Spleen (tissue), 11 donors: ENCODE measurements around the gene PDGFA. TPM values are rescaled to one million over a fixed set of nuclear protein-coding genes. Genes with fewer than 3 reads are reported as not detected.

Experiments
- DNase-seq: peaks from one replicate; pipeline ENCODE4 v3.0.0-alpha.2; 2020
- H3K27ac ChIP-seq, 8 donors: fragments of 200-600 bp; sonication (generic) in 7 of 8; 1 replicate in 4 of 8; 2 replicates in 4 of 8; pipeline versions ENCODE4 v1.5.0 to v1.8.0; 2016 to 2021; ENCODE audit warnings: inconsistent platforms in 4 of 8, mild to moderate bottlenecking in 4 of 8, moderate library complexity in 1 of 8
- H3K27me3 ChIP-seq, 7 donors: fragments of 200-600 bp; sonication (generic) in 6 of 7; replicated peaks in 1 of 7; 1 replicate in 4 of 7; 2 replicates in 3 of 7; pipeline versions ENCODE4 v1.5.0 to v1.8.0; 2016 to 2021; ENCODE audit warnings: inconsistent platforms in 3 of 7, mild to moderate bottlenecking in 1 of 7
- H3K36me3 ChIP-seq, 6 donors: fragments of 200-600 bp; sonication (generic) in 5 of 6; 1 replicate in 4 of 6; 2 replicates in 2 of 6; pipeline versions ENCODE4 v1.5.0 to v1.8.0; 2016 to 2021; ENCODE audit warnings: inconsistent platforms in 2 of 6
- H3K4me1 ChIP-seq, 6 donors: fragments of 200-600 bp; sonication (generic) in 5 of 6; 1 replicate in 3 of 6; 2 replicates in 3 of 6; pipeline versions ENCODE4 v1.5.0 to v1.8.0; 2016 to 2021; ENCODE audit warnings: inconsistent platforms in 3 of 6
- H3K4me3 ChIP-seq, 8 donors: fragments of 200-600 bp; sonication (generic) in 7 of 8; 1 replicate in 4 of 8; 2 replicates in 4 of 8; pipeline versions ENCODE4 v1.5.0 to v1.8.0; 2016 to 2021; ENCODE audit warnings: inconsistent platforms in 4 of 8, mild to moderate bottlenecking in 4 of 8, moderate library complexity in 2 of 8
- H3K9me3 ChIP-seq, 8 donors: fragments of 200-600 bp; sonication (generic) in 7 of 8; 1 replicate in 4 of 8; 2 replicates in 4 of 8; pipeline versions ENCODE4 v1.5.0 to v1.8.0; 2016 to 2021; ENCODE audit warnings: inconsistent platforms in 4 of 8
- CTCF ChIP-seq, 11 experiments: fragments of 200-600 bp in 7 of 11; fragments of 450-650 bp in 4 of 11; sonication (generic) in 4 of 11; IDR thresholded peaks in 8 of 11; conservative IDR thresholded peaks in 3 of 11; 1 replicate in 7 of 11; 2 replicates in 4 of 11; pipeline versions ENCODE4 v1.4.0 to v1.8.0; 2016 to 2021; ENCODE audit warnings: antibody characterized with exemption in 11 of 11, inconsistent platforms in 4 of 11, mild to moderate bottlenecking in 1 of 11
- POLR2A ChIP-seq, 3 donors: fragments of 450-650 bp; IDR thresholded peaks; one replicate each; pipeline ENCODE4 v1.5.1; 2017; ENCODE audit warnings: antibody characterized with exemption in 3 of 3, mild to moderate bottlenecking in 1 of 3
- POLR2AphosphoS5 ChIP-seq, 3 donors: sonication (generic); formaldehyde crosslinking; IDR thresholded peaks; one replicate each; pipeline ENCODE4 v1.5.1; 2017; ENCODE audit warnings: antibody characterized with exemption in 3 of 3
- WGBS, 5 donors: extraction: QIAGEN DNeasy Blood & Tissue Kit in 3 of 5; methylation state at CpG; one replicate each; pipeline versions ENCODE4 v1.1.5 to v1.1.7; 2013 to 2018; 5-methylcytosine and 5-hydroxymethylcytosine counted together
- intact Hi-C: fragments of 100-400 bp; cut with DNase I; formaldehyde crosslinking; loops from one replicate; pipeline ENCODE4 v1.15.0; 2023; ENCODE audit warnings: low total_unique reads
- polyA plus RNA-seq, 3 donors: library from polyadenylated mRNA; stranded (reverse); fragments of 200-250 nt; gene quantifications; one replicate each; pipeline ENCODE4 v1.2.1, GENCODE V29; 2013
- total RNA-seq, 7 donors: library from RNA; depleted of rRNA in 3 of 7; stranded (reverse); fragments of >200 nt in 3 of 7; fragmentation: NEBNext Ultra II Directional in 4 of 7; extraction: Animal tissue kit (Norgen Biotek cat#: 25700) in 4 of 7; gene quantifications; one replicate each; pipeline versions ENCODE4 v1.1.0 to v1.2.1, GENCODE V29; 2016 to 2021
- donor health status: healthy with polysubstance abuse.
- donor health status: DM: no; HTN: no; CAD: no; lungs with moderate emphysema.
- donor health status: DM: no; HTN: no; CAD: no.
- donor health status: Bipolar disorder and iron deficiency.
- donor health status: healthy.
- donor health status: DM: no; HTN: no; CAD: no.
- donor health status: DM: yes; HTN: yes; CAD: no.

PDGFA gene
- total and polyA plus RNA-seq, 10 donors = 6.1 to 49.5 (median 19.9) TPM

- Histone ChIP-seq H3K9me3 (no peaks in the 10 kb centered on the region), H3K27me3 (peaks cover 0 to 36% (median 0%) of the 10 kb centered on the region in 7 donors), H3K36me3 (no peaks in the 10 kb centered on the region), H3K4me1 (peaks cover 3 to 21% (median 11%) of the 10 kb centered on the region in 6 donors), H3K27ac (no peak overlapping the region), H3K4me3 (no peak overlapping the region)
- DNase-seq = peak; percentile 56
- 69 to 85% (median 70%) methylated on average over 12 to 14 of the region's 14 CpGs for WGBS, 5 donors
- TF ChIP-seq CTCF (IDR thresholded peaks at IDR 0.05 in 8 of 11, conservative IDR thresholded peaks at IDR 0.05 in 3 of 11) = no peak
- TF ChIP-seq POLR2A (IDR thresholded peaks at IDR 0.05) = no peak
- no peak for TF ChIP-seq POLR2AphosphoS5 (IDR thresholded peaks at IDR 0.05)
- intact Hi-C loops = no loop called here
Observed at GRCh38 chr7:480531-481218, 39.0 kb downstream of the PDGFA start.

- Histone ChIP-seq H3K27me3 (peaks cover 0 to 30% (median 0%) of the 10 kb centered on the region in 7 donors), H3K27ac (no peak overlapping the region), H3K36me3 (no peaks in the 10 kb centered on the region), H3K4me1 (peaks cover 3 to 15% (median 10%) of the 10 kb centered on the region in 6 donors), H3K4me3 (no peak overlapping the region), H3K9me3 (peaks cover 0 to 1% (median 0%) of the 10 kb centered on the region in 8 donors)
- 71 to 83% (median 74%) methylated on average over 13 to 15 of the region's 15 CpGs for WGBS, 5 donors
- TF ChIP-seq CTCF (IDR thresholded peaks at IDR 0.05 in 8 of 11, conservative IDR thresholded peaks at IDR 0.05 in 3 of 11) = no peak
- intact Hi-C loops = no loop called here
- DNase-seq = peak; percentile 56
Observed at GRCh38 chr7:479948-480499, 39.6 kb downstream of the PDGFA start.

GRCh38 chr7:479115-479947 is 40.3 kb downstream of the PDGFA start:
- peaks cover 0 to 23% (median 0%) of the 10 kb centered on the region in 7 donors for H3K27me3 ChIP-seq
- intact Hi-C loops = no loop called here
- no peak overlapping the region for H3K27ac ChIP-seq
- H3K36me3 ChIP-seq = no peaks in the 10 kb centered on the region
- TF ChIP-seq POLR2AphosphoS5 (IDR thresholded peaks at IDR 0.05) (no peak), CTCF (IDR thresholded peaks at IDR 0.05 in 8 of 11, conservative IDR thresholded peaks at IDR 0.05 in 3 of 11) (no peak), POLR2A (IDR thresholded peaks at IDR 0.05) (no peak)
- peak; percentile 27 for DNase-seq
- H3K9me3 ChIP-seq = peaks cover 0 to 8% (median 6%) of the 10 kb centered on the region in 8 donors
- WGBS, 5 donors = 85 to 93% (median 85%) methylated on average over 15 to 20 of the region's 20 CpGs
- H3K4me3 ChIP-seq = no peak overlapping the region
- peaks cover under 1 to 8% (median 6%) of the 10 kb centered on the region in 6 donors for H3K4me1 ChIP-seq
